IMR-90 (cell line): ENCODE results near the gene CACNA2D1.

ENCODE experiments used
- CTCF ChIP-seq: conservative IDR thresholded peaks from 2 replicates; pipeline ENCODE4 v1.5.1; 2012; ENCODE audit warnings: mild to moderate bottlenecking, low read depth, low read length, improper control_type of control experiment
- ELK1 ChIP-seq: fragments of 150-350 bp; IDR thresholded peaks from 2 replicates; pipeline ENCODE4 v1.6.1; 2016; ENCODE audit warnings: low read depth, mild to moderate bottlenecking, low read length, moderate library complexity, borderline replicate concordance
- POLR2A ChIP-seq: IDR thresholded peaks from 2 replicates; pipeline ENCODE4 v1.6.1; 2012; ENCODE audit warnings: mild to moderate bottlenecking, low read depth, low read length
- USF2 ChIP-seq: fragments of 150-350 bp; IDR thresholded peaks from 2 replicates; pipeline ENCODE4 v1.6.1; 2017; ENCODE audit warnings: mild to moderate bottlenecking, antibody characterized with exemption, low read length, low read depth

- TF ChIP-seq POLR2A = no peak
- no peak for TF ChIP-seq ELK1
- no peak for TF ChIP-seq CTCF
- no peak for TF ChIP-seq USF2
These were observed 212.6 kb downstream of the CACNA2D1 start for GRCh38 chr7:82230811-82231581.
